ENCODE results near the gene GIN1.

Gene GIN1

GRCh38 chr5:103132684-103133083 lies 12.7 kb upstream of the GIN1 start:
- WGBS, result 96% methylated on average over 1 of the region's 1 CpG
- Histone ChIP-seq H3K27me3 (ENCODE audit: insufficient read depth, low read length) (no peaks in the 10 kb centered on the region), H3K9me3 (ENCODE audit: insufficient read depth, low read depth, low read length) (no peaks in the 10 kb centered on the region), H3K9ac (ENCODE audit: low read depth, low read length) (no peak overlapping the region), H3K36me3 (ENCODE audit: insufficient read depth, low read length) (peaks cover 36% of the 10 kb centered on the region), H3K27ac (ENCODE audit: low read depth, low read length) (no peak overlapping the region), H3K4me3 (ENCODE audit: low read length) (no peak overlapping the region), H3K4me1 (ENCODE audit: insufficient read depth, low read length) (no peaks in the 10 kb centered on the region)

GRCh38 chr5:103128202-103128601 lies 8.3 kb upstream of the GIN1 start:
- Histone ChIP-seq H3K36me3 (ENCODE audit: insufficient read depth, low read length) (peaks cover 5% of the 10 kb centered on the region; the same call in 1 of the 2 replicates), H3K9ac (ENCODE audit: low read depth, low read length) (no peak overlapping the region), H3K9me3 (ENCODE audit: insufficient read depth, low read depth, low read length) (no peaks in the 10 kb centered on the region), H3K4me3 (ENCODE audit: low read length) (no peak overlapping the region), H3K27me3 (ENCODE audit: insufficient read depth, low read length) (no peaks in the 10 kb centered on the region), H3K27ac (ENCODE audit: low read depth, low read length) (no peak overlapping the region), H3K4me1 (ENCODE audit: insufficient read depth, low read length) (no peaks in the 10 kb centered on the region)

- Histone ChIP-seq H3K4me3 (ENCODE audit: low read length) (no peak overlapping the region), H3K9me3 (ENCODE audit: insufficient read depth, low read depth, low read length) (no peaks in the 10 kb centered on the region), H3K36me3 (ENCODE audit: insufficient read depth, low read length) (peaks cover 5% of the 10 kb centered on the region; the same call in 1 of the 2 replicates), H3K9ac (ENCODE audit: low read depth, low read length) (no peak overlapping the region), H3K27ac (ENCODE audit: low read depth, low read length) (no peak overlapping the region), H3K27me3 (ENCODE audit: insufficient read depth, low read length) (no peaks in the 10 kb centered on the region), H3K4me1 (ENCODE audit: insufficient read depth, low read length) (no peaks in the 10 kb centered on the region)
- 100% methylated on average over 1 of the region's 2 CpGs for WGBS
Measured at GRCh38 chr5:103127292-103127817, 7.4 kb upstream of the GIN1 start.

GRCh38 chr5:103126557-103126956 lies 6.6 kb upstream of the GIN1 start:
- Histone ChIP-seq H3K4me1 (ENCODE audit: insufficient read depth, low read length) (peaks cover 2% of the 10 kb centered on the region; the same call in 1 of the 2 replicates), H3K4me3 (ENCODE audit: low read length) (no peak overlapping the region), H3K27ac (ENCODE audit: low read depth, low read length) (no peak overlapping the region), H3K36me3 (ENCODE audit: insufficient read depth, low read length) (peaks cover 5% of the 10 kb centered on the region; the same call in 1 of the 2 replicates), H3K27me3 (ENCODE audit: insufficient read depth, low read length) (no peaks in the 10 kb centered on the region), H3K9me3 (ENCODE audit: insufficient read depth, low read depth, low read length) (no peaks in the 10 kb centered on the region), H3K9ac (ENCODE audit: low read depth, low read length) (no peak overlapping the region)
- 92% methylated on average over 5 of the region's 5 CpGs for WGBS

- H3K4me3 ChIP-seq (ENCODE audit: low read length), result no peak overlapping the region
- no peak overlapping the region for H3K9ac ChIP-seq (ENCODE audit: low read depth, low read length)
- WGBS, result 70% methylated on average over 3 of the region's 3 CpGs
- H3K4me1 ChIP-seq (ENCODE audit: insufficient read depth, low read length), result peaks cover 17% of the 10 kb centered on the region; the same call in 1 of the 2 replicates
- no peak overlapping the region for H3K27ac ChIP-seq (ENCODE audit: low read depth, low read length)
- no peaks in the 10 kb centered on the region for H3K9me3 ChIP-seq (ENCODE audit: insufficient read depth, low read depth, low read length)
- H3K36me3 ChIP-seq (ENCODE audit: insufficient read depth, low read length), result no peaks in the 10 kb centered on the region
- no peaks in the 10 kb centered on the region for H3K27me3 ChIP-seq (ENCODE audit: insufficient read depth, low read length)
Measured at GRCh38 chr5:103122242-103122641, 2.3 kb upstream of the GIN1 start.

GRCh38 chr5:103120607-103121200 lies 766 bp upstream of the GIN1 start:
- Histone ChIP-seq H3K27me3 (ENCODE audit: insufficient read depth, low read length) (no peaks in the 10 kb centered on the region), H3K9me3 (ENCODE audit: insufficient read depth, low read depth, low read length) (no peaks in the 10 kb centered on the region), H3K27ac (ENCODE audit: low read depth, low read length) (peak overlapping the region; percentile 80), H3K36me3 (ENCODE audit: insufficient read depth, low read length) (no peaks in the 10 kb centered on the region), H3K9ac (ENCODE audit: low read depth, low read length) (peak overlapping the region; percentile 79), H3K4me1 (ENCODE audit: insufficient read depth, low read length) (peaks cover 17% of the 10 kb centered on the region; the same call in 1 of the 2 replicates), H3K4me3 (ENCODE audit: low read length) (peak overlapping the region; percentile 98)
- 4% methylated on average over 16 of the region's 17 CpGs for WGBS

GRCh38 chr5:103119070-103119764 lies 721 bp downstream of the GIN1 start:
- H3K27me3 ChIP-seq (ENCODE audit: insufficient read depth, low read length), result no peaks in the 10 kb centered on the region
- H3K9me3 ChIP-seq (ENCODE audit: insufficient read depth, low read depth, low read length), result no peaks in the 10 kb centered on the region
- H3K4me3 ChIP-seq (ENCODE audit: low read length), result peak overlapping the region; percentile 98
- H3K27ac ChIP-seq (ENCODE audit: low read depth, low read length), result peak overlapping the region; percentile 96
- no peaks in the 10 kb centered on the region for H3K36me3 ChIP-seq (ENCODE audit: insufficient read depth, low read length)
- peak overlapping the region; percentile 97 for H3K9ac ChIP-seq (ENCODE audit: low read depth, low read length)
- 4% methylated on average over 15 of the region's 15 CpGs for WGBS
- peaks cover 17% of the 10 kb centered on the region; the same call in 1 of the 2 replicates for H3K4me1 ChIP-seq (ENCODE audit: insufficient read depth, low read length)

GRCh38 chr5:103117471-103117991 lies 2.4 kb downstream of the GIN1 start:
- Histone ChIP-seq H3K36me3 (ENCODE audit: insufficient read depth, low read length) (no peaks in the 10 kb centered on the region), H3K9ac (ENCODE audit: low read depth, low read length) (no peak overlapping the region), H3K27me3 (ENCODE audit: insufficient read depth, low read length) (no peaks in the 10 kb centered on the region), H3K4me1 (ENCODE audit: insufficient read depth, low read length) (peaks cover 17% of the 10 kb centered on the region; the same call in 1 of the 2 replicates), H3K27ac (ENCODE audit: low read depth, low read length) (no peak overlapping the region), H3K9me3 (ENCODE audit: insufficient read depth, low read depth, low read length) (no peaks in the 10 kb centered on the region), H3K4me3 (ENCODE audit: low read length) (no peak overlapping the region)
- 75% methylated on average over 3 of the region's 4 CpGs for WGBS

- no peak overlapping the region for H3K4me3 ChIP-seq (ENCODE audit: low read length)
- 93% methylated on average over 2 of the region's 2 CpGs for WGBS
Measured at GRCh38 chr5:103114440-103114839, 5.5 kb downstream of the GIN1 start.

GRCh38 chr5:103112910-103113309 lies 7.0 kb downstream of the GIN1 start:
- Histone ChIP-seq H3K27me3 (ENCODE audit: insufficient read depth, low read length) (no peaks in the 10 kb centered on the region), H3K4me3 (ENCODE audit: low read length) (no peak overlapping the region), H3K36me3 (ENCODE audit: insufficient read depth, low read length) (0 out of 2 replicates have a peak, but pooled peaks cover 2% of the 10 kb centered on the region), H3K27ac (ENCODE audit: low read depth, low read length) (no peak overlapping the region), H3K4me1 (ENCODE audit: insufficient read depth, low read length) (peaks cover 15% of the 10 kb centered on the region), H3K9me3 (ENCODE audit: insufficient read depth, low read depth, low read length) (no peaks in the 10 kb centered on the region), H3K9ac (ENCODE audit: low read depth, low read length) (no peak overlapping the region)
- 91% methylated on average over 2 of the region's 2 CpGs for WGBS

More at GRCh38 chr5:103114440-103114839, 5.5 kb downstream of the GIN1 start:
- Histone ChIP-seq H3K9me3 (ENCODE audit: insufficient read depth, low read depth, low read length) (no peaks in the 10 kb centered on the region), H3K36me3 (ENCODE audit: insufficient read depth, low read length) (no peaks in the 10 kb centered on the region), H3K9ac (ENCODE audit: low read depth, low read length) (no peak overlapping the region), H3K27ac (ENCODE audit: low read depth, low read length) (no peak overlapping the region), H3K27me3 (ENCODE audit: insufficient read depth, low read length) (no peaks in the 10 kb centered on the region), H3K4me1 (ENCODE audit: insufficient read depth, low read length) (peaks cover 16% of the 10 kb centered on the region)

- Histone ChIP-seq H3K27me3 (ENCODE audit: insufficient read depth, low read length) (no peaks in the 10 kb centered on the region), H3K4me1 (ENCODE audit: insufficient read depth, low read length) (peaks cover 15% of the 10 kb centered on the region), H3K4me3 (ENCODE audit: low read length) (no peak overlapping the region), H3K9ac (ENCODE audit: low read depth, low read length) (no peak overlapping the region), H3K9me3 (ENCODE audit: insufficient read depth, low read depth, low read length) (no peaks in the 10 kb centered on the region), H3K27ac (ENCODE audit: low read depth, low read length) (no peak overlapping the region), H3K36me3 (ENCODE audit: insufficient read depth, low read length) (0 out of 2 replicates have a peak, but pooled peaks cover 6% of the 10 kb centered on the region)
- WGBS, result 84% methylated on average over 2 of the region's 2 CpGs
Measured at GRCh38 chr5:103111468-103111867, 8.5 kb downstream of the GIN1 start.

Measured in HUES64 (cell line).